Loucy (cell line): ENCODE data around the gene GALNT18.

Experiments used
- H2AFZ ChIP-seq: fragments of 200-600 bp; sonication (generic); 2 replicates; pipeline ENCODE4 v1.6.0; 2016; ENCODE audit warnings: antibody characterized with exemption, mild to moderate bottlenecking, low read length, moderate library complexity
- H3F3A ChIP-seq: fragments of 200-600 bp; 2 replicates; pipeline ENCODE4 v1.6.0; 2016; ENCODE audit warnings: antibody characterized with exemption, low read depth, mild to moderate bottlenecking
- H3K27me3 ChIP-seq: fragments of 200-600 bp; sonication (generic); 2 replicates; pipeline ENCODE4 v1.6.1; 2014; ENCODE audit warnings: low read length, mild to moderate bottlenecking; ENCODE audit not compliant: insufficient read depth, poor library complexity, severe bottlenecking
- H3K36me3 ChIP-seq: fragments of 200-600 bp; sonication (generic); 2 replicates; pipeline ENCODE4 v1.6.1; 2016; ENCODE audit warnings: low read length; ENCODE audit not compliant: insufficient read depth
- H3K4me1 ChIP-seq: fragments of 200-600 bp; sonication (generic); 2 replicates; pipeline ENCODE4 v1.5.1; 2014; ENCODE audit warnings: low read length, mild to moderate bottlenecking; ENCODE audit not compliant: insufficient read depth, poor library complexity, severe bottlenecking
- H3K4me2 ChIP-seq: fragments of 200-600 bp; sonication (generic); 2 replicates; pipeline ENCODE4 v1.6.0; 2014; ENCODE audit warnings: antibody characterized with exemption, low read length, low read depth, mild to moderate bottlenecking; ENCODE audit not compliant: poor library complexity, severe bottlenecking
- H3K4me3 ChIP-seq: fragments of 200-600 bp; sonication (generic); 2 replicates; pipeline ENCODE4 v1.5.1; 2014; ENCODE audit warnings: low read length, mild to moderate bottlenecking, mixed read lengths; ENCODE audit not compliant: poor library complexity, severe bottlenecking
- H3K79me2 ChIP-seq: fragments of 200-600 bp; sonication (generic); 2 replicates; pipeline ENCODE4 v1.6.1; 2014; ENCODE audit warnings: low read length; ENCODE audit not compliant: insufficient read depth
- H3K9ac ChIP-seq: fragments of 200-600 bp; sonication (generic); 2 replicates; pipeline ENCODE4 v1.6.0; 2014; ENCODE audit warnings: mild to moderate bottlenecking, low read depth, low read length, moderate library complexity; ENCODE audit not compliant: poor library complexity, severe bottlenecking
- H3K9me2 ChIP-seq: fragments of 200-600 bp; sonication (generic); replicated peaks from 2 replicates; pipeline ENCODE4 v1.6.1; 2016; ENCODE audit warnings: low read depth, low read length, mixed read lengths
- H3K9me3 ChIP-seq: fragments of 200-600 bp; sonication (generic); 2 replicates; pipeline ENCODE4 v1.6.1; 2014; ENCODE audit warnings: mild to moderate bottlenecking, antibody characterized with exemption, low read length, low read depth; ENCODE audit not compliant: insufficient read depth
- H4K20me1 ChIP-seq: fragments of 200-600 bp; sonication (generic); 2 replicates; pipeline ENCODE4 v1.6.0; 2014; ENCODE audit warnings: antibody characterized with exemption, low read length, mild to moderate bottlenecking; ENCODE audit not compliant: insufficient read depth, poor library complexity, severe bottlenecking
- CTCF ChIP-seq: fragments of 200-600 bp; sonication (generic); conservative IDR thresholded peaks from 2 replicates; pipeline ENCODE4 v1.5.1; 2014; ENCODE audit warnings: mild to moderate bottlenecking, antibody characterized with exemption, low read length
- EZH2phosphoT487 ChIP-seq: fragments of 200-600 bp; IDR thresholded peaks from 2 replicates; pipeline ENCODE4 v1.6.1; 2018; ENCODE audit warnings: antibody characterized with exemption, mild to moderate bottlenecking, moderate library complexity, borderline replicate concordance

The GALNT18 gene

DNA sequence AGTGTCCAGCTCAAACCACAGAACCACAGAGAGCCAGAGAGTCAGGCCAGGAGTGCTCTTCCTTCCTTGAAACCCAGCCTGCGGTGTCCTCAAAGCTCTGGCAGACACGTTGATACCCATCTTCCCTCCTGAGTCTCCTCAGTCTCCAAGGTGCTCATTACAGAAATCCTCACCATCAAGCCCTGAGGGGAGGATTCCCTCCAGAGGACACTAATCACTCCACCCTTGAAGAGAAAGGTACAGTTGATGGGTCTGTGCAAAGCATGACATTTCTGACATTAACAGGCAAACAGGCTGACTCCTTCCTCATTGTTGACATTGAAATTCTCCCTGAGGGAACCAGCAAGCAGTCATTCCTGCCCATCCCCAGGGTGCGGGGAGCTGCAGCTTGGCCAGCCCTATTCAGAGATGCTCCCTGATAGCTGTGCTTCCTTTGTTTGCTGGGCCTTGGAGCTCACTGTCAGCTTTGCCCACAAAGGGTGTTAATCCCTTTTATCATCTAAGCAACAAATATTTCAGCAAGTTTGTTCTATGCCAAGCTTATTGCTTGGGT is 167.1 kb downstream of the GALNT18 start:
- Histone ChIP-seq H3K36me3 (no peaks in the 10 kb centered on the region), H3K4me1 (no peaks in the 10 kb centered on the region), H3K9me3 (no peaks in the 10 kb centered on the region)

DNA sequence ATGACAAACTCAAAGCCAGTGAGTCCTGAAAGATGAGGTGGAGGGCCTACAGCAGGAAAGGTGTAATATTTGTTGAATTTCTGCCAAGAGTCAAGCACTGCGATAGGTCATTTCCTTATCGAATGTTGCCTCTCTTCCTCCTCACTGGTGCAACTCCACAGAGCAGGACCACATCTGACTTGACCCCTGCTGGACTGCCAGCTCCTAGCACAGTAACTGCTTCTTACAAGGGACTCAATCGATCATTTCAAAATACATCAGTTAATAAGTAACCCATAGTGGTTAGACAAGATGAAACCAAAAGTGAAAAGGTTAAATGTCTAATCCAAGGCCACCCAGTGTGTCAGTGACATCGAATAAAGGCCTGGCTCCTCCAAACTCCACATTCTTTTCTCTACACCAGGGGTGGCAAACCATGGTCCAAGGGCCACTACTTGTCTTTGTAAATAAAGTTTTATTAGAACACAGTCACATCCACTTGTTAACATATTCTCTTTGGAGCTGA is 170.3 kb downstream of the GALNT18 start:
- Histone ChIP-seq H3K79me2 (no peaks in the 10 kb centered on the region), H3K4me1 (no peaks in the 10 kb centered on the region), H3K9me2 (no peaks in the 10 kb centered on the region), H3K36me3 (no peaks in the 10 kb centered on the region), H2AFZ (no peak overlapping the region), H4K20me1 (no peaks in the 10 kb centered on the region), H3K27me3 (no peaks in the 10 kb centered on the region), H3K4me2 (no peak overlapping the region), H3F3A (no peaks in the 10 kb centered on the region), H3K9ac (no peak overlapping the region), H3K4me3 (no peak overlapping the region), H3K9me3 (no peaks in the 10 kb centered on the region)
- TF ChIP-seq CTCF (no peak), EZH2phosphoT487 (no peak)

More for the DNA sequence above, 167.1 kb downstream of the GALNT18 start:
- H3K4me2 ChIP-seq, result no peak overlapping the region
- H2AFZ ChIP-seq, result no peak overlapping the region
- H3K9me2 ChIP-seq, result no peaks in the 10 kb centered on the region
- no peaks in the 10 kb centered on the region for H3K79me2 ChIP-seq
- H4K20me1 ChIP-seq, result no peaks in the 10 kb centered on the region
- no peak overlapping the region for H3K4me3 ChIP-seq
- H3K27me3 ChIP-seq, result no peaks in the 10 kb centered on the region
- no peaks in the 10 kb centered on the region for H3F3A ChIP-seq
- H3K9ac ChIP-seq, result no peak overlapping the region
- TF ChIP-seq EZH2phosphoT487 (no peak), CTCF (no peak)

GRCh38 chr11:11450744-11451362 is 171.0 kb downstream of the GALNT18 start:
- no peaks in the 10 kb centered on the region for H3K4me1 ChIP-seq
- H3K36me3 ChIP-seq, result no peaks in the 10 kb centered on the region
- no peaks in the 10 kb centered on the region for H3K9me3 ChIP-seq
- no peaks in the 10 kb centered on the region for H3K79me2 ChIP-seq
- H3F3A ChIP-seq, result no peaks in the 10 kb centered on the region
- H3K27me3 ChIP-seq, result no peaks in the 10 kb centered on the region
- H3K9me2 ChIP-seq, result no peaks in the 10 kb centered on the region
- H3K4me2 ChIP-seq, result no peak overlapping the region
- no peaks in the 10 kb centered on the region for H4K20me1 ChIP-seq
- TF ChIP-seq CTCF (no peak), EZH2phosphoT487 (no peak)
- H3K9ac ChIP-seq, result no peak overlapping the region
- H2AFZ ChIP-seq, result no peak overlapping the region
- no peak overlapping the region for H3K4me3 ChIP-seq
